Eye (tissue), 1 donor: ENCODE results near the gene ACER1.
A peak's percentile ranks its signal among the peaks of the same experiment; 100 is the strongest.
"Not testable (repeated sequence)": the region's sequence is repeated elsewhere in the genome, so short reads cannot be mapped to it uniquely, and the experiment has no call there.

Experiments
- DNase-seq: peaks from one replicate; pipeline ENCODE4 v3.0.0-alpha.2; 2015

Gene ACER1

GRCh38 chr19:6333439-6333838 is at the start of gene ACER1:
TSS of gene ACER1 (minus strand) at chr19:6333612. CDS start at chr19:6333551, 61 bp downstream.
- DNase-seq: no peak

DNA sequence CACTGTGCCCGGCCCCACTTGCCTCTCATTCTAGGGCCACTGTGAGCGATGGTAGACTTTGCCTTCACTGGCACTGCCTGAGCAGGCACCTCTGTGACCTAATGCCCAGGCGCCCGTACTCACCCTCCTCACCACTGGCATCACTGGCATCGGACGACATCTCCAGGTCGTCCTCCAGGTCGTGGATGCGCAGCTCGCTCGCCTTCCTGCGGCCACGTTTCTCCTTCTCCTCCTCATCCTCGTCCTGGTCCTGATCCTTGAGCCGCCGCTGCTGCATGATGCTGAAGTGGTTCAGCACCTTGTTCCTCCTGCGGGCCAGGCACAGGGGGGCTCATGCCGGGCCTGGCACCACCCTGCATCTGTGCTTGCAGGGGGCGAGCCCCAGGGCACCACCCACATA is 49.8 kb upstream of the ACER1 start:
- no peak for DNase-seq

DNA sequence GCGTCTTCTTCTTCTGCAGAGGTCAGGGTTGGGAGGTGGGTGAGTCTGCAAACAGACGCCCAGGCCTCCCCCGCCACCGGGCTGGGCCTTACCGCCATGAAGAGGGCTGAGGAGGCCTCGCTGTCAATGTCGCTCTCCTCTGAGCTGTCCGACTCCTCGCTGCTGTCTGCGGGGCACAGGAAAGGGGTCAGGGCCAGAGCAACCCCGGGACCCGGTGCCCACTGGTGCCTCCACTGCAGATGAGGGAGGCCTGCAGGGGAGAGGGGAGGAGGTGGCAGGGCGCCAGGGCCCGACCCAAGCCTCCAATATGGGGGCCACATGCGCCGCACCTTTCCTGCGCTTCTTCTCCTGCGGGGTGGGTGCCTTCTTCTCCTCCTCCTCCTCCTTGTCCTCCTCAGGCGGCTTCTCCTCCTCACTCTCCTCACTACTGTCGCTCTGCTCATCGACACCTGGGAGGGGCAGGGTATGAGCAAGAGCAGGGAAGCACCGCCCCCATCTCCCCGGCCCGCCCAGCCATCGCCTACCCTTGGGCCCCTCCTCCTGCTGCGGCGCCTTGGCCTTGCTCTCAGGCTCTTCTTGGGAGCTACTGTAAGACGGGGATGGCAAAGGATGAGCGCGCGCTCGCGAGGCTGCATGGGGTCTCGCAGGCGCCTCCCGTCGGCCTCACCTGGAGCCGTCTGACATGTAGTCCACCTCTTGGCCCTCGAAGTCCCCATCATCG is 47.8 kb upstream of the ACER1 start:
- DNase-seq: no peak

GRCh38 chr19:6379744-6380143 is 46.3 kb upstream of the ACER1 start:
- no peak for DNase-seq

DNA sequence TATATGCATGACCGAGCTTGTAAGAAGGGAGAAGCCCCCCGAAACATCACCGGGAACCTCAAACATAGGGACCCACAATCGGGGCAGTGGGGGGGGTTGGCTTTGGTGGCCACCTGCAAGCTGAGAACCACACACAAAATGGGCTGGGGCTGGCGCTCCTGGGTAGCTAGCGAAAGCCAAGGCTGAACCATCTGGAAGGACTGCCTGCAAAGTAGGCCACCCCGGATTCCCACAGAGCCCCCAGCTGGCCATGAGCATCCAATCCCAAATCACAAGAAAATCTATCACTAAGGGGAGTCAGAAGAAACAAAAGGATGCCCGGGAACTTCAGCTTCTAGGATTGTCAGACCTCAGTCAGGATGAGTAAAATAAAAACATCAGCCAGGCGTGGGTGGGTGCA is 45.1 kb upstream of the ACER1 start:
- DNase-seq: peak; percentile 59

GRCh38 chr19:6378041-6378440 is 44.6 kb upstream of the ACER1 start:
- DNase-seq: peak; percentile 68

DNA sequence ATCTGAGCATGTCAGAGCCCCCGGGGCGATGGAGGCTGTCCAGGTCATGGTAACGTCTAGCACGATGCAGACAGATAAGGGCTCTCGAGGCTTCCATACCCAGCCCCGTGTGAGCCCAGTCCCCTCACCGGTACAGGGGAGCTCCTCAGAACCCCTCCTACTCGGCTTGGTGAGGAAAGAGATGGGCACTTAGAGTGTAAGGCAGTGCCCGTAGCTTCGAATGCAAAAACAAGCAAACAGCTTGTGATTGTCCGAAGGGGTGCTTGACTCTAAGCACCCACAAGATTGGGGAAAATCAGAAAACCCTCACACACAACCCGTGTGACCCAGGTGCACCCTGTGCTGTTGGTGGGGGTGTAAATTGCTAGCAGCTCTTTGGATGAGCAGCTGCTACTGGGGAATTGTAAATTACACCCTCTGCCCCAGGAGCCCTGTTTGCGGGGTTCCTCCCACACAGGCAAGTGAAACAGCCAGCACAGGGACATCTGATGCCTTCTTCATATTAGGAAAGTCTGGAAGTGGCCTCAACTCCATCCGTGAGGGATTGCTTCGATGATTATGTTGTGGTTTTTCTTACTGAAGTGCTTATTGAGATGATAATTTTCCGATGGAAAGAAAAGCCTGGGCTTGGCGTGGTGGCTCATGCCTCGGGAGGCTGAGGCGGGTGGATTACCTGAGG is 43.2 kb upstream of the ACER1 start:
- DNase-seq: no peak

DNA sequence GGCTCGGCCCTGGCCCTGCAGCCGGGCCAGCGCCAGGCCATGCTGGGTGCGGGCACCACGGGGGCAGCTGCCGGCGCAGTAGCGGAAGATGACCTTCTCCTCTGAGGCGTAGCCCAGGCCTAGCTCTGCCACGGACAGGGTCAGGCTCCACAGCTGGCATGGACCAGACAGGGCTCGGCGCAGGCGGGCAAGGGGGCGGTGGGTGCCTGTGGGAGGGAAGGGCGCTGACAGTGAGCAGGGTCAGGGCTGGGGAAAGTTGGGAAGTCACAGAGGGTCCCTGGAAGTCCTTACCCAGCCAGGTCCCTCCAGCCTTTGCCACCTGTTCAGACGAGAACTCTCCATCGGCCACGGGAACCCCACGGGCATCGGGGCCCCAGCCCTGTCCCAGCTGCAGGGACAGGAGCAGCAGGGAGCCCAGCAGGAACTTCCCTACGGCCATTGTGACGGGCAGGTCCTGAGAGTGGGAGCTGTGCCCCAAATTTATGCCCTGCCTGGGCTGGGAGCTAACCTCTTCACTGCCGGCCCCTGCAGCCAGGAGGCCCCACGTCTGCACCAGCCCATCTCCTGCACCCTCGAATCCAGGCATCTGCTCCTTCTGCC is 42.1 kb upstream of the ACER1 start, which contains the start of gene PSPN:
Gene PSPN, minus strand, starts transcription at position 523 of the 600 bp plus-strand sequence. Its CDS starts 84 bp downstream, at position 439.
- DNase-seq: no peak

DNA sequence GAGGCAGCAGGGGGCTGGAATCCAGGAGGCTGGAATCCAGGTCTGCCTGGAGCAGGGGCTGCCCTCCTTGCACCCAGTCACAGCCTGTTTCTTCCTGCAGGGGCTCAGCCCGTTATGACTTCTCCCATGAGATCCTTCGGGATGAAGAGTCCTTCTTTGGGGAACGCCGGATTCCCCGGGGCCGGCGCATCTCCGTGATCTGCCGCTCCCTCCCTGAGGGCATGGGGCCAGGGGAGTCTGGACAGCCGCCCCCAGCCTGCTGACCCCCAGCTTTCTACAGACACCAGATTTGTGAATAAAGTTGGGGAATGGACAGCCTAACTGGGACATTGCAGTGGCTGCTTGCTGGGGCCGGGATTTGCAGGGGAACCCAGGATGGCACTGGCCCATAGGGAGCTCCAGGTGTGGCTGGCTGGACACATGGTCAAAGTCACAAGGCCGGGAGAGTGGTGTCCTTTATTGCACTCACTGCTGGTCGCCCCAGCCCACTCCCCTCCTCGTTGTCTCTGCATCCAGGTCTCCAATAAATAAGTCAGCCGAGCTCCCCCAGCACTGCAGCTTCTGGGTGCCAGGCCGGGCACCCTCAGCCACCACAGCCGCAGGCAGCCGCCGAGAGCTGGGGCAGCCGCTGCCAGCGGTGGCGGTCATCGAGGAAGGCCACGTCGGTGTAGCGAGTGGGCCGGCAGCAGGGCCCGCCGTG is 41.4 kb upstream of the ACER1 start:
- DNase-seq: no peak

- DNase-seq: no peak
Observed at GRCh38 chr19:6374161-6374709, 40.8 kb upstream of the ACER1 start.

GRCh38 chr19:6373813-6374108 is 40.3 kb upstream of the ACER1 start:
- DNase-seq: no peak

- DNase-seq: peak; percentile 99
Observed at GRCh38 chr19:6373096-6373812, 39.8 kb upstream of the ACER1 start.

- DNase-seq: peak; percentile 100
Observed at GRCh38 chr19:6372594-6373095, 39.2 kb upstream of the ACER1 start, which contains the start of gene ALKBH7. TSS of gene ALKBH7 (plus strand) at chr19:6372794. CDS start at chr19:6372821, 27 bp downstream.

- DNase-seq: no peak
Observed at GRCh38 chr19:6364353-6364752, 30.9 kb upstream of the ACER1 start.

DNA sequence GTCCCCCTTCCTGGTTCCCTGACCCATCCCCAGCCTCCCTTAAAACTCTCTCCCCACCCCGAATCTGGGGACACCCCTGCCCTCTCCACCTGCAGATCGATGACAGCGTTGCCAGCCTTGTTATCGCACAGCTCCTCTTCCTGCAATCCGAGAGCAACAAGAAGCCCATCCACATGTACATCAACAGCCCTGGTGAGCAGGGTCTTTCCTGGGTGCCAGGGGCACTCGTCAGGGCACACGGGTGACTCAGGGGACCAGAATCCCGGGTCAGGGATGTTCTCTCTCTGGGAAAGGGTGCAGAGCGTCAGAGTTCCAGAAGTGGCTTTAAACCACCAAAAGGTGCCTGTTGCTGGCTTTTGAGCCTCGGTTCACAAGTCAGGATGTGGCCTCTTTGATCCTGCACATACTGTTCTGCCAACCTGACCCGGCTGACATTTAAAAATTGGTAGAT is 29.0 kb upstream of the ACER1 start:
- no peak for DNase-seq

GRCh38 chr19:6362027-6362350 is 28.6 kb upstream of the ACER1 start:
- DNase-seq: no peak

- DNase-seq: not testable (repeated sequence)
Observed at GRCh38 chr19:6360857-6361216, 27.4 kb upstream of the ACER1 start.

DNA sequence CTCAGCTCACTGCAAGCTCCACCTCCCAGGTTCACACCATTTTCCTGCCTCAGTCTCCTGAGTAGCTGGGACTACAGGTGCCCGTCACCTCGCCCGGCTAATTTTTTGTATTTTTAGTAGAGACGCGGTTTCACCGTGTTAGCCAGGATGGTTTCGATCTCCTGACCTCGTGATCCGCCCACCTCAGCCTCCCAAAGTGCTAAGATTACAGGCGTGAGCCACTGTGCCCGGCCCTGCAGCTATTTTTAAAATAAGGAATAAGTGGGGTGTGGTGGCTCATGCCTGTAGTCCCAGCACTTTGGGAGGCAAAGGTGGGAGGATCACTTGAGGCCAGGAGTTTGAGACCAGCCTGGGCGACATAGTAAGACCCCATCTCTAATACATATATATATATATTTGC is 27.0 kb upstream of the ACER1 start:
- DNase-seq: not testable (repeated sequence)

DNA sequence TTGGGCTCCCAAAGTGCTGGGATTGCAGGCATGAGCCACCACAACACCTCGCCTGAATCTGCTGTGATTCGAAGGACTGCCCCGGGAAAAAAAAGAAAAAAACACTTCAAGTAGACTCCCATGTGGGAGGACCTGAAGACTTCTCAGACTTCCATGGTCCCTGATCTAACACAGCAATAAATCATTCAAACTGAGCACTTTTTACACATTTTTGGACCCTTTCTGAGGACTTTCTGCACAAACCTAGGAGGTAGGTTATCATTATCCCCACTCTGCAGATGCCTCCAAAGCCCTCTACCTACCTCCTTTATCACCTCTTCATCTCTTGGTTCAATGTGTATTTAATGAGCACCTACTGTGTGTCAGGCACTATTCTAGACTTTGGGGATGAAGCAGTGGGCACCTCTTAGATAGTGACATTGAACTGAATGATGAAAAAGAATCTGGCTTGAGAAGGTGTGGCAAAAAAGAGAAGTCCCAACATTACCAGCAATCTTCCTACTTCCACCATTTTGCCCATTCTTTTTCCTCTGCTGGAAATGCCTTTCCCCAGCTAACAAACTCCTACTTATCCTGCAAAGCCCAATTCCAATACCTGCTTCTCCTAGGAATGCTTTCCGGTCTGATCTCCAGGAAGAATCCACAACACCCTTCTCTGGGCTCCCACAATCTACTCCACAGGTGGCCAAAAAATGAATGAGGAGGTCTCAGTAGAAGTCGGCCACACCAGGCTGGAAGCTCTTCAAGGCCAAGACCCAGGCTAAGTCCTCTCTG is 26.3 kb upstream of the ACER1 start:
- DNase-seq: no peak

GRCh38 chr19:6358003-6358402 is 24.6 kb upstream of the ACER1 start:
- DNase-seq: no peak

DNA sequence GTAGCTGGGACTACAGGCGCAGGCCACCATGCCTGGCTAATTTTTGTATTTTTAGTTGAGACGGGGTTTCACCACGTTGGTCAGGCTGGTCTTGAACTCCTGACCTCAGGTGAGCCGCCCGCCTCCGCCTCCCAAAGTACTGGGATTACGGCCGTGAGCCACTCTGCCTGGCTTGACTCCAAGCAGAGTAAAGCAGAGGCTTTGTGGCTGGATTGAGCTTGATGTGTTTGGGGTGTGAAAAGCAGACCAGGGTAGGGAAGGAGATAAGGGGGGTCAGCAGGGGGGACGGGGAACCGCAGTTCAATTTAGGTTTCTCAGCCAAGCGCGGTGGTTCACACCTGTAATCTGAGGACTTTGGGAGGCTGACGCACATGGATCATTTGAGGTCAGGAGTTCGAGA is 23.8 kb upstream of the ACER1 start:
- DNase-seq: no peak
